Esophagus squamous epithelium (tissue), 5 donors: ENCODE measurements around the gene DSCAML1. TPM values are rescaled to one million over a fixed set of nuclear protein-coding genes. Genes with fewer than 3 reads are reported as not detected.

Experiments used
- DNase-seq: peaks from one replicate; lab custom pipeline; 2025; lab: John Stamatoyannopoulos, UW
- H3K27ac ChIP-seq, 4 donors: fragments of 200-600 bp; sonication (generic); one replicate each; pipeline ENCODE4 v1.5.1; 2016 to 2019; ENCODE audit warnings: mild to moderate bottlenecking in 1 of 4
- H3K27me3 ChIP-seq, 4 donors: fragments of 200-600 bp; sonication (generic); 1 replicate in 3 of 4; 2 replicates in 1 of 4; pipeline versions ENCODE4 v1.5.1 to v1.6.0; 2017 to 2021; ENCODE audit warnings: antibody characterized with exemption in 1 of 4
- H3K36me3 ChIP-seq, 3 donors: fragments of 200-600 bp; sonication (generic); one replicate each; pipeline ENCODE4 v1.5.1; 2016 to 2019
- H3K4me1 ChIP-seq, 3 donors: fragments of 200-600 bp; sonication (generic); one replicate each; pipeline ENCODE4 v1.5.1; 2017 to 2019
- H3K4me3 ChIP-seq, 4 donors: fragments of 200-600 bp; sonication (generic); 1 replicate in 3 of 4; 2 replicates in 1 of 4; pipeline ENCODE4 v1.5.1; 2016 to 2019; ENCODE audit warnings: mild to moderate bottlenecking in 2 of 4, moderate library complexity in 1 of 4
- H3K9me3 ChIP-seq, 3 donors: fragments of 200-600 bp; sonication (generic); one replicate each; pipeline ENCODE4 v1.5.1; 2016 to 2019
- CTCF ChIP-seq, 6 experiments: fragments of 450-650 bp in 4 of 6; fragments of 200-600 bp in 2 of 6; sonication (generic) in 2 of 6; IDR thresholded peaks; one replicate each; pipeline ENCODE4 v1.5.1; 2016 to 2019; ENCODE audit warnings: antibody characterized with exemption in 6 of 6, mild to moderate bottlenecking in 4 of 6, moderate library complexity in 4 of 6
- POLR2A ChIP-seq, 4 donors: fragments of 450-650 bp; IDR thresholded peaks; one replicate each; pipeline ENCODE4 v1.6.1; 2017; ENCODE audit warnings: antibody characterized with exemption in 4 of 4, mild to moderate bottlenecking in 4 of 4, moderate library complexity in 3 of 4
- WGBS, 2 donors: methylation state at CpG; one replicate each; pipeline ENCODE4 v1.1.5; 2018; 5-methylcytosine and 5-hydroxymethylcytosine counted together
- intact Hi-C: fragments of 100-400 bp; cut with DNase I; formaldehyde crosslinking; loops from one replicate; pipeline ENCODE4 v1.15.0; 2022
- total RNA-seq, 4 donors: library from RNA; depleted of rRNA; stranded (reverse); fragments of >200 nt; gene quantifications; one replicate each; pipeline ENCODE4 v1.1.0, GENCODE V29; 2016
- donor health status: DM: yes; HTN: yes; CAD: no.

Gene DSCAML1
- total RNA-seq, 4 donors from 2014 or later, result 0.04 to 0.19 TPM; not detected in 2

DNA sequence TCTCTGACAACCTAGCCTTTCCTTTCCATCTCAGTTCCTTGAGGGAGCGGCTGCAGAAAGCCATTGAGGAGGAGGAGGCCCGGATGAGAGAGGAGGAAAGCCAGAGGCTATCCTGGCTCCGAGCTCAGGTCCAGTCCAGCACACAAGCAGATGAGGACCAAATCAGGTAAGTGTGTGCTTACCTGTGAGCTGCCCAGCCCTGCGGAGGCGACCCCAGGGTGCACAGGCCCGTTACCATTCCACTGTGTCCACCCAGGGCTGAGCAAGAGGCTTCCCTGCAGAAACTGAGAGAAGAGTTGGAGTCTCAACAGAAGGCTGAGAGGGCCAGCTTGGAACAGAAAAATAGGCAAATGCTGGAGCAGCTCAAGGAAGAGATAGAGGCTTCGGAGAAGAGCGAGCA is 406.3 kb downstream of the DSCAML1 start:
- Histone ChIP-seq H3K4me1 (no peaks in the 10 kb centered on the region), H3K36me3 (peaks cover 29 to 100% (median 30%) of the 10 kb centered on the region in 3 donors), H3K4me3 (no peak overlapping the region), H3K9me3 (no peaks in the 10 kb centered on the region), H3K27me3 (no peaks in the 10 kb centered on the region), H3K27ac (no peak overlapping the region)
- no peak for TF ChIP-seq POLR2A (IDR thresholded peaks at IDR 0.05)
- TF ChIP-seq CTCF (IDR thresholded peaks at IDR 0.05), result no peak
- no peak for DNase-seq
- intact Hi-C loops, result no loop called here
- WGBS, 2 donors, result 87 to 93% methylated on average over 5 to 8 of the region's 8 CpGs

DNA sequence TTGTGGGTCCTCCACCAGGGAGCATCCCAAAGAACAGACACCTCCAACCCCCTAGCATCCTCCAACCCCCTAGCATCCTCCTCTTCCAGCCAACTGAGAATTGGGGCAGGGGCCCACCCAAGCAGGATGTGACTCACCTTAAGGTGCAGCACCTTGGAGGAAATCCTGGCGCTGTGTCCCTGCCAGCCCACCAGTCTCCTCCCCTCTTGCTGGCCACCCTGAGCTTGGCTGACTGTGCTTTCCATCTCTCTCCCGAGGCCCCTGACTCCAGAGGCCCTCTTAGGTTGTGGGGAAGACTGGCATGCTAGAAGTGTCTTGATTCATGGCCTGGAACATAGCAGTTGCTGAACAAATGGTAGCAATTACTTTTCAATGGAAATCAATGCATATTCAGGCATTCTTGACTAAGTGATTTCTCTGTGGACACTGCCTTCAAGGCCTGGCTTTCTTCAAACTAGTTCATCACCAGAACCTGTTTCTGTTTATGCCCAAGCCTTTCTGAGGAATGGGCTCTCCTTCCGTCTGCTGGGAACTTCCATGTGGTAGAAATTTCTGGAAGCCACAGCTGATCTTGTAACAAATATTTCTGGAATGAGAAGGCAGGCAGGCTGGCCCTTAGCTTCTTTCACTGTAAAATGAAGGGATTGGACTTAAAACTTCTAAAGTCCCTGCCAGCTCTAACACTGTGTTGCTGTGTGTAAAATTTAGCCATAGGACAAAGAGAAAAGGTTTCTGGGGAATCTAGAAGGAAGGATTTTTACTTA is 408.8 kb downstream of the DSCAML1 start:
- Histone ChIP-seq H3K4me1 (peaks cover 0 to 6% (median 0%) of the 10 kb centered on the region in 3 donors), H3K9me3 (no peaks in the 10 kb centered on the region), H3K27ac (no peak overlapping the region), H3K27me3 (no peaks in the 10 kb centered on the region), H3K4me3 (no peak overlapping the region), H3K36me3 (peaks cover 17 to 100% (median 22%) of the 10 kb centered on the region in 3 donors)
- no peak for DNase-seq
- 88 to 90% methylated on average over 3 of the region's 3 CpGs for WGBS, 2 donors
- intact Hi-C loops, result no loop called here
- TF ChIP-seq CTCF (IDR thresholded peaks at IDR 0.05) (no peak), POLR2A (IDR thresholded peaks at IDR 0.05) (no peak)

- 91 to 93% methylated on average over 8 of the region's 9 CpGs for WGBS, 2 donors
- H3K27ac ChIP-seq, result no peak overlapping the region
- no peak for DNase-seq
- TF ChIP-seq CTCF (IDR thresholded peaks at IDR 0.05), result no peak
- TF ChIP-seq POLR2A (IDR thresholded peaks at IDR 0.05), result no peak
- intact Hi-C loops, result no loop called here
- no peaks in the 10 kb centered on the region for H3K9me3 ChIP-seq
- no peaks in the 10 kb centered on the region for H3K27me3 ChIP-seq
- peaks cover 0 to 6% (median 0%) of the 10 kb centered on the region in 3 donors for H3K4me1 ChIP-seq
- H3K36me3 ChIP-seq, result peaks cover 3 to 100% (median 10%) of the 10 kb centered on the region in 3 donors
- no peak overlapping the region for H3K4me3 ChIP-seq
These were observed 411.1 kb downstream of the DSCAML1 start for GRCh38 chr11:117385906-117386305.

DNA sequence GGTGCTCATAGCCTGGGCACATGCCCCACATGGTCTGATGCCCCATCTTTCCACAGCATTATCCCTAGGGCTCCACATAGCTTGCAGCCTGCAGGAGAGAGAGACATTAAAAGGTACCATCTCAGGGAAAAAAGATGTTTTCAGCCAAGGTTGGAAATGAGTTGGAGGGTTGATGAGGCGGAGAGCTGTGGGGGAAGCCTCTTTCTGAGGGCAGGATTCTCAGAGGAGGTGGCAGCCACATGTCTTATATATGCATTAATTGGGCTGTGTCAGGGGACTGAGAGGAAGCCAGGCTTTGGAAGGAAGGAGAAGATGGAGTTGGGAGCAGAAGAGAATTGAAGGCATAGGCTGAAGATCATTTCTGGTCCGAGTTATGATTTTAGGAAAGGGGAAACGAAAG is 411.5 kb downstream of the DSCAML1 start:
- peaks cover 0 to 6% (median 0%) of the 10 kb centered on the region in 3 donors for H3K4me1 ChIP-seq
- intact Hi-C loops, result no loop called here
- TF ChIP-seq POLR2A (IDR thresholded peaks at IDR 0.05), result no peak
- TF ChIP-seq CTCF (IDR thresholded peaks at IDR 0.05), result no peak
- WGBS, 2 donors, result 91 to 94% methylated on average over 3 of the region's 3 CpGs
- H3K4me3 ChIP-seq, result no peak overlapping the region
- H3K27me3 ChIP-seq, result no peaks in the 10 kb centered on the region
- H3K27ac ChIP-seq, result no peak overlapping the region
- no peaks in the 10 kb centered on the region for H3K9me3 ChIP-seq
- DNase-seq, result no peak
- peaks cover 0 to 100% (median 11%) of the 10 kb centered on the region in 3 donors for H3K36me3 ChIP-seq

GRCh38 chr11:117384045-117384444 is 413.0 kb downstream of the DSCAML1 start:
- H3K36me3 ChIP-seq, result peaks cover 0 to 94% (median 13%) of the 10 kb centered on the region in 3 donors

More at GRCh38 chr11:117384045-117384444, 413.0 kb downstream of the DSCAML1 start:
- WGBS, 2 donors, result 22 to 60% methylated on average over 1 of the region's 1 CpG
- no peak for DNase-seq
- intact Hi-C loops, result no loop called here
- TF ChIP-seq CTCF (IDR thresholded peaks at IDR 0.05) (no peak), POLR2A (IDR thresholded peaks at IDR 0.05) (no peak)
- H3K27ac ChIP-seq, result no peak overlapping the region
- H3K4me1 ChIP-seq, result peaks cover 0 to 9% (median 2%) of the 10 kb centered on the region in 3 donors
- no peaks in the 10 kb centered on the region for H3K27me3 ChIP-seq
- H3K9me3 ChIP-seq, result no peaks in the 10 kb centered on the region
- H3K4me3 ChIP-seq, result no peak overlapping the region
